GM21723 (cell line): ENCODE measurements around the gene WDR35.

ENCODE experiments used
- ATAC-seq: cut with Tn5 transposase; IDR thresholded peaks from one replicate; pipeline ENCODE4 v1.9.1; 2021; ENCODE audit warnings: mild to moderate bottlenecking, moderate library complexity; ENCODE audit not compliant: unreplicated experiment

WDR35 gene

GRCh38 chr2:19874726-19875125 lies 115.2 kb downstream of the WDR35 start:
- ATAC-seq: no peak

DNA sequence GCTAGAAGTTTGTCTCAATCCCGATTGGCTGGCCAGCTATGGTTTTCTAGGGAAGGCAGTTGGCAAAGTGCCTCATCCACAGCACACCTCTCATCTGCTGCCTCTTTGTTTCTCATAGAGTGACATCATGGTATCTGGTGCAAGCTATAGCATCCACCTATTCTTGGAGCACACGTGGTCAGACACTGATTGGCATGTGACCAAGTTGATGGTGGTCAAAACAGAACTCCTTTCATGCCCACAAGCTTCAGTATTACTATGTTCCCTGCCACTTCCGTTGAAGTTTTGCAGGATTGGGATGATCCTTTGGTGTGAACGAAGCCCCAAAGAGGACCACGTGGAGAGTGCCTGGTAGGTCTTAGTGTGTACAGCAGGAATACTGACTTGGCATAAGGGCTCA lies 116.9 kb downstream of the WDR35 start:
- no peak for ATAC-seq

- no peak for ATAC-seq
Measured at GRCh38 chr2:19872302-19872701, 117.6 kb downstream of the WDR35 start.

- no peak for ATAC-seq
Measured at GRCh38 chr2:19871836-19872235, 118.1 kb downstream of the WDR35 start.

- ATAC-seq: no peak
Measured at GRCh38 chr2:19870792-19871191, 119.1 kb downstream of the WDR35 start.

GRCh38 chr2:19868701-19869580 lies 121.0 kb downstream of the WDR35 start:
- ATAC-seq: peak; percentile 78

DNA sequence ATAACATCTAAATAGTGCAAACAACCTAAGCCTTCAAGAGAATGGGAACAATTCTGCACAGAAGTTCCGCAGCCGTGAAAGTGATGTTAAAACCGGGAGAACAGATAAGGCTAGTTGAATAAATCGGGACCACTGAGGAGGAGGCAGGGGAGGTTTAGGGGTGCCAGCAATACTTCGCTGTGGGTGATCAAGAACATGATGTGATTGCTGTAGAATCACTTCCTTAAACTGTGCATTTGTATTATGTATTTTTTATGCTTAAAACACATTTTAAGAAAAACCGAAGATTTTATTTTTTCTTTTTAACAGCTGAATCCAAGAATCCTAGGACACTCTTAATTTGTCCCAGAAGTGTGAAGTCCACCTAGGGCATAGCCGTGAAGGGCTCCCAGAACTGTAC lies 121.7 kb downstream of the WDR35 start:
- peak; percentile 4 for ATAC-seq

GRCh38 chr2:19866771-19867170 lies 123.1 kb downstream of the WDR35 start:
- ATAC-seq: no peak

DNA sequence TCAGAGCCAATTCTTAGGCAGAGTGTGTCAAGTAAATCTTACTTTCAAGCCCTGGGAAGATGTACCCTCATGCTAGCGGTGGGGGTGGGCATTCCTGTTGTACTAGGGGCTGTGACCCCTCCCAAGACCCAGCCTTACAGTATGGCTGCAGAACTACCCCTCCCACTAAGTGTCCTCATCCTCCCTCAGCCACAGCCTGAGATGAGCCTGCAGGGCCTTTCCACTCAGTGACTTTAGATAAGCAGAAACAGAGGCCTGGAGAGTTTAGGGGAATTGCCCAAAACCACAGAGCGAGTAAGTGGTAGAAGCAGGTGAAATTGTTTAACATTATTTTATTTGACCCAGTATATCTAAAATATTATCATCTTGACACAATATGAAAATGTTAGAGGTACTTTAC lies 124.8 kb downstream of the WDR35 start:
- peak; percentile 29 for ATAC-seq

GRCh38 chr2:19864381-19864780 lies 125.5 kb downstream of the WDR35 start:
- ATAC-seq: no peak

DNA sequence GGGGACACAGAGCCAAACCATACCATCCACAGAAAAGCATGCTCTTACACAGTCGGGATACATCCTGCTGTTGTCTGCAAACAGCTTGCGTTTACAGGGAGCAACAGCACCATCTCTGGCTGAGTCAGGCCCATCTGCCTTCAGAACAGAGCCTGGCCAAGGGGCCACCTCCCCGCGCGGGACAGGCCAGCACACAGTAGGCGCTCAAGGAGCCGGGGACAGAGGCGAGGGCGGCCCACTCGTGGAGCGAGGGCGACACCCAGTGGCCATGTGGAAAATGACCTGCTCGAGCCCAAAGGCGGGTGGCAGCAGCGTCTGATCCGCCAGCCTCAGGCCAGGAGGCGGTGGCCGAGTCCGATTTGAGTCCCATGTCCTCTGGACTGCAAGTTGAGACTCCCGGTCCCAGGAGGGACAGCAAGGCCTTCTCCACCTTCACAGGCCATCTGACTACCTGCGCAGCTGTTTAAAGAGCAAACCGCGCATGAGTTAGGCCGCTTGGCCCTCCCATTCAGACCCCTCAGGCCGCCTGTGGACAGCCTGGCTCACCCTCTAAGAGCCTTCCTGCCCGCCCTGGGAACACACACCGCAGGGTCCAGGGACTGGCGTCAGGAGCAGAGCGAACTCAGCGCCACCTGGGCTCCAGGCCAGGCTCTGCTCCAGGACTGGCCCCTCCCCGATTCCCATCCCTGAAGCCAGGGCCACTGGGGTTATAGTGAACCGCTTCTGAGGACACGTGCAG lies 126.4 kb downstream of the WDR35 start:
- ATAC-seq: peak; percentile 75

- no peak for ATAC-seq
Measured at GRCh38 chr2:19861813-19862212, 128.1 kb downstream of the WDR35 start.
